NCI-H774 (cell line): ENCODE data around the gene LGMN.
A peak's percentile ranks its signal among the peaks of the same experiment; 100 is the strongest.
"Not testable (repeated sequence)": the region's sequence is repeated elsewhere in the genome, so short reads cannot be mapped to it uniquely, and the experiment has no call there.

Experiments
- DNase-seq: peaks from one replicate; lab custom pipeline; 2025; lab: John Stamatoyannopoulos, UW

Gene LGMN

DNA sequence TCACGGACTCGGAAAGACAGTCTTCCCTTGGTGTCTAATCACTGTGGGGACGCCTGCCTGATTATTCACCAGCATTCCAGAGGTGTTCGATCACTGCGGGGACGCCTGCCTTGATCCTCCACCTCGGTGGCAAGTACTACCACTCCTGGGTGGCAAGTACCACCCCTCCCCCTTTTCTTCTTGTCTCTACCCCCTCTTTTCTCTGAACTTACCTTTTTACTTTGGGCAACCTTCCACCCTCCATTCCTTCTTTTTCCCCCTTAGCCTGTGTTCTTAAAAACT is 12.0 kb upstream of the LGMN start:
- DNase-seq, result no peak

DNA sequence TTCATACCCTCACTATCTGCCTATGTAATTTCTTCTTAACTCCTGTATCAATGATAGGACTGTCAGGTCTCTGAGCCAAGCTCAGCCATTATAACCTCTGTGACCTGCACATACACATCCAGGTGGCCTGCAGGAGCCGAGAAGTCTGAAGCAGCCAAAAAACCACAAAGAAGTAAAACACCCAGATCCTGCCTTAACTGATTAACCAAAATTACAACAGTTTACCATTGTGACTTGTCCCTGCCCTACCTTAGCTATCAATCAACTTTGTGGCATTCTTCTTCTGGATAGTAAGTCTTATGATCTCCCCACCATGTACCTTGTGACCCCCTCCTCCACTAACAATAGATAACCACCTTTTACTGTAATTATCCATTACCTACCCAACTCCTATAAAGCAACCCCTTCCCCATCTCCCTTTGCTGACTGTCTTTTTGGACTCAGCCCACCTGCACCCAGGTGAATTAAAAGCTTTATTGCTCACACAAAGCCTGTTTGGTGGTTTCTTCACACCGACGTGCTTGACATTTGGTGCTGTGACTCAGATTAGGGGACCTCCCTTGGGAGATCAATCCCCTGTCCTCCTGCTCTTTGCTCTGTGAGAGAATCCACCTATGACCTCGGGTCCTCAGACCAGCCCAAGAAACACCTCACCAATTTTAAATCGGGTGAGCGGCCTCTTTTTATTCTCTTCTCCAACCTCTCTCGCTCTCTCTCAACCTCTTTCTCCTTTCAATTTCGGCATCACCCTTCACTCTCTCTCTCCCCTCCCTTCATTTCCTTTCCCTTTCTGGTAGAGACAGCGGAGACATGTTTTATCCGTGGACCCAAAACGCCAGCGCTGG is 11.5 kb upstream of the LGMN start:
- DNase-seq, result no peak

- DNase-seq, result peak; percentile 66
Measured at GRCh38 chr14:92759300-92759678, 10.9 kb upstream of the LGMN start.

DNA sequence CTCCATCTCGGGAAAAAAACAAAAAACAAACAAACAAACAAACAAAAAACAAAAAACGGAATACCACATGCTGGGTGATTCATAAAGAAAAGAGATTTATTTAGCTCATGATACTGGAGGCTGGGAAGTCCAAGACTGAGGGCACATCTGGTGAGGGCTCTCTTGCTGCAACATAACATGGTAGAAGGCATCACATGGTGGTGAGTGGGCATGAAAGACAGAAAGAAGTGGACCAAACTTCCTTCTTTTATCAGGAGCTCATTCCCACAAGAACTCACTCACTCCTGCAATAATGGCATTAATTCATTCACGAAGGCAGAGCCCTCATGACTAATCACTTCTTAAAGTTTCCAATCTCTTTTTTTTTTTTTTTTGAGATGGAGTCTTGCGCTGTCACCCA is 8.0 kb upstream of the LGMN start:
- no peak for DNase-seq

DNA sequence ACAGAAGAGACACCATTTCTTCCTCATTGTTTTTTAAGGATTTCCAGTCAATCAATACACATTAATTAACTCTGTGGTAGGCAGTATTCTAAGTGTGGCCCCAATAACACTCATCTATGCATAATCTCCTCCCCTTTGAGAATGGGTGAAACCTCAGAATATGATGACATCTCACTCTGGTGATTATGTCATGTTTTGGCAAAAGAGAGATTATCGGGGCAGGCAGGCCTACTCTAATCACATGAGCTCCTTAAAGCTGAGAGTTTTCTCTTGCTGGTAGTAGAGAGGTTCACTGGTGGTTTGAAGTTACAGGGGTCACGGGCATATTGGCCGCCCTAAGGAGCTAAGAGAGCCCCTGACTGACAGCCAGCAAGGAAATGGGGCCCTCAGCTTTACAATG is 7.1 kb upstream of the LGMN start:
- DNase-seq, result no peak

- peak; percentile 86 for DNase-seq
Measured at GRCh38 chr14:92754966-92755365, 6.5 kb upstream of the LGMN start.

GRCh38 chr14:92753250-92753649 is 4.8 kb upstream of the LGMN start:
- DNase-seq, result no peak

GRCh38 chr14:92751819-92752218 is 3.4 kb upstream of the LGMN start:
- DNase-seq, result no peak

GRCh38 chr14:92750994-92751400 is 2.6 kb upstream of the LGMN start:
- no peak for DNase-seq

DNA sequence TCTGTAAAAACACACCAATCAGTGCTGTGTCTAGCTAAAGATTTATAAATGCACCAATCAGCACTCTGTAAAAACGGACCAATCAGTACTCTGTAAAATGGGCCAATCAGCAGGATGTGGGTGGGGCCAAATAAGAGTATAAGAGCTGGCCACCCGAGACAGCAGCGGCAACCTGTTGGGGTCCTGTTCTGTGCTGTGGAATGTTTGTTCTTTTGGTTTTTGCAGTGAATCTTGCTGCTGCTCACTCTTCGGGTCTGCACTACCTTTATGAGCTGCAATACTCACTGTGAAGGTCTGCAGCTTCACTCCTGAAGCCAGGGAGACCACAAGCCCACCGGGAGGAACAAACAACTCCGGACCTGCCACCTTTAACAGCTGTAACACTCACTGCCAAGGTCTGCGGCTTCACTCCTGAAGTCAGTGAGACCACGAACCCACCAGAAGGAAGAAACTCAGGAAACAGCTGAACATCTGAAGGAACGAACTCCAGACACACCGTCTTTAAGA is 1.8 kb upstream of the LGMN start:
- DNase-seq, result not testable (repeated sequence)

DNA sequence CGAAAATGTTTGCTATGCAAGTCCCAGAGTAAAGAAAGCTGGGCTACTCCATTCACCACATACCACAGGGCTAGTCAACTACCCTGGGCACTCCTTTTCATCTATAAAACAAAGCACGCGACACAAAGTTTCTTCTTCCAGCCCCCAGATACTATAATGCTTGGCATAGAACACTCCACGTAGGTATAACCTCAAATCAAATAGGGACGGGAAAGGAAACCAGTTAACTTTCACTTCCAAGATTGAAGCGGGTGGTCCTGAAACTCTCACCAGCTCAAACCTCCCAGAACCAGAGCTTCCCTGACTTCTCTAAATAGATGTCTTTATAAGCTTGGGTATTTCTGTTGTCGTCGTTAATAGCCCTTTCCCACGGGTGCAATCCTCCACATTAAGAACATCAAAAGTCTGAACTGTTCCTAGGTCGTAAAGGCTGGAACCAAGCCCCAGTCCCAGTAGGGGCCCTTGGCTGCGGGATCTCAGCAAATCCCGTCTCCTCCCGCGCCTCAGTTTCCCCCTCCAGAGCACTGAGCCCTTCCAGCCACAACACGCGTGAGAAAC is 647 bp downstream of the LGMN start:
- DNase-seq, result no peak

- DNase-seq, result no peak
Measured at GRCh38 chr14:92744198-92744597, 4.2 kb downstream of the LGMN start.

- DNase-seq, result no peak
Measured at GRCh38 chr14:92740440-92740839, 8.0 kb downstream of the LGMN start.

DNA sequence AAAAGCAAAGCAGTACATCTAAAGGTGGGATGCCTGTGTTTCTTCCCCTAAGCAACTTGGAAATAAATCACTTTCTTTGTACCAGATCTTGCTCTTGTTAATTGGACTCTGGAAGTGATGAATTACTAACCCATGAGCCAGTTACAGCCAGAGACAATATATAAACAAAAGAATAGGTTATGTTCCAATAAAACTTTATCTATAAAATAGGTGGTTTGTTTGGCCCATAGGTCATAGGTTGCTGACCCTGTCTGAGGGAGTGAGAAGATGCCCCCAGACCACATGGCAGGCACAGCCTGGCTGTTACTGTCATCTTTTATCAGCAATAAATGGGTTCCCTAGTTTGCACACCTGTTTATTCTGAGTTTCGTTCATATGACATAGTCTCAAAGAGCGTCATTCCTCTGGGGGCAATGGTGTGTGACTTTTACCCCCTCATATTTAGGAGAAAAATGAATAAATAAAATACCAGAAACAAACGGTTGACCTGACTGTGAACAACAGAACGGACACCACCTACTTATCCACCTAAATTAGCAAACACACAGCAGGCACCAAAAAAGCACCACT is 10.7 kb downstream of the LGMN start:
- DNase-seq, result no peak

DNA sequence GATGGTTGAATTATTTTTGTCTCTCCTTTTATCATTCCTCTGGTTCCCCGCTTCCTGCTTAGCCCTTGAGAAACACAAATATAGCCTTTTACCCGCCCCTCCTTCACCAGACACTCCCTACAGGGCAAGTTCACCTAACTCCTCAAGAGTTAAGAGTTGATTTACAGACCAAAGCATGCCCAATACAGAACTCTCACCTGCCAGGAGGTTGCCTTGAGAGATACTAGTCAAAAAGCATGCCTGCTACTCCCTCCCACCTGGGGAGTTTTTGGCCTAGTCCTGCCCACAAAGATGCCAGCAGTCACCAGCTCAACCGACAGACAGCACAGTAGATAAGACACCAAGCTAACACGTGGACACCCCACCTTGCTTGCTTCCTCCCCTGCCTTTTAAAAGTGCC is 11.2 kb downstream of the LGMN start:
- no peak for DNase-seq

- DNase-seq, result no peak
Measured at GRCh38 chr14:92735344-92735743, 13.1 kb downstream of the LGMN start.

- DNase-seq, result no peak
Measured at GRCh38 chr14:92734618-92735017, 13.8 kb downstream of the LGMN start.

GRCh38 chr14:92733007-92733406 is 15.4 kb downstream of the LGMN start:
- DNase-seq, result no peak

- DNase-seq, result no peak
Measured at GRCh38 chr14:92731622-92732115, 16.8 kb downstream of the LGMN start.

GRCh38 chr14:92729634-92730358 is 18.6 kb downstream of the LGMN start:
- no peak for DNase-seq

GRCh38 chr14:92728759-92729364 is 19.6 kb downstream of the LGMN start:
- peak; percentile 44 for DNase-seq

GRCh38 chr14:92726933-92727262 is 21.5 kb downstream of the LGMN start:
- DNase-seq, result no peak
